ENCODE data around the gene DUS2.

DNA sequence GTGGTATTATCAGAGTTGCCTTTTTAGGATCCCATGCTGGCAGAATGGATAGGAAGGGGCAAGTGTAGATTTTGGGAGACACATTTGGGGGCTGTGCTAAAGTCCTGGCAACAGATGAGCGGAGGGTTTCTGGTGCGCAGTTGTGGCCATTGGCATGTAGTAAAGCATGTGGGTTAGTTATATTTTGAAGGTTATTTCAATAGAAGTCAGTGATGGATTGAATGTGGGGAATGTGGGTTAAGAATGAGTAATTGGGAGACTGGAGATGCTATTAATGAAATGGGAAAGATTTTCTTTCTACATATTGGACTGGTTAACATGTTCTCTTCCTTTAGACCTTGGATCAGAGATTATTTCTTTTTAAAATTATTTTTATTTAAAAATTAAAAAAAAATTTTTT is 10.0 kb downstream of the DUS2 start:
- TF ChIP-seq, protein P1, sequence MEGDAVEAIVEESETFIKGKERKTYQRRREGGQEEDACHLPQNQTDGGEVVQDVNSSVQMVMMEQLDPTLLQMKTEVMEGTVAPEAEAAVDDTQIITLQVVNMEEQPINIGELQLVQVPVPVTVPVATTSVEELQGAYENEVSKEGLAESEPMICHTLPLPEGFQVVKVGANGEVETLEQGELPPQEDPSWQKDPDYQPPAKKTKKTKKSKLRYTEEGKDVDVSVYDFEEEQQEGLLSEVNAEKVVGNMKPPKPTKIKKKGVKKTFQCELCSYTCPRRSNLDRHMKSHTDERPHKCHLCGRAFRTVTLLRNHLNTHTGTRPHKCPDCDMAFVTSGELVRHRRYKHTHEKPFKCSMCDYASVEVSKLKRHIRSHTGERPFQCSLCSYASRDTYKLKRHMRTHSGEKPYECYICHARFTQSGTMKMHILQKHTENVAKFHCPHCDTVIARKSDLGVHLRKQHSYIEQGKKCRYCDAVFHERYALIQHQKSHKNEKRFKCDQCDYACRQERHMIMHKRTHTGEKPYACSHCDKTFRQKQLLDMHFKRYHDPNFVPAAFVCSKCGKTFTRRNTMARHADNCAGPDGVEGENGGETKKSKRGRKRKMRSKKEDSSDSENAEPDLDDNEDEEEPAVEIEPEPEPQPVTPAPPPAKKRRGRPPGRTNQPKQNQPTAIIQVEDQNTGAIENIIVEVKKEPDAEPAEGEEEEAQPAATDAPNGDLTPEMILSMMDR (IDR thresholded peaks at IDR 0.05) = no peak
- no peak for TF ChIP-seq POLR2A (IDR thresholded peaks at IDR 0.05)
